Subcutaneous adipose tissue (tissue), 4 donors: ENCODE results near the gene UBTD2. TPM values are rescaled to one million over a fixed set of nuclear protein-coding genes. Genes with fewer than 3 reads are reported as not detected.

Source experiments
- CTCF ChIP-seq: fragments of 450-650 bp; IDR thresholded peaks from one replicate; pipeline ENCODE4 v1.5.1; 2016; ENCODE audit warnings: low read depth, mild to moderate bottlenecking, control low read depth, antibody characterized with exemption, moderate library complexity
- total RNA-seq, 4 donors: library from RNA; depleted of rRNA; stranded (reverse); fragments of >200 nt; gene quantifications; one replicate each; pipeline ENCODE4 v1.1.0, GENCODE V29; 2016

Gene UBTD2
- total RNA-seq, 4 donors from 2014 or later = 13.8 to 26.9 (median 21.8) TPM

GRCh38 chr5:172188033-172188892 is 95.3 kb downstream of the UBTD2 start, which contains the start of gene STK10:
Gene STK10 (minus strand): TSS chr5:172188224. CDS start chr5:172188042, 182 bp downstream.
- TF ChIP-seq CTCF = no peak

- TF ChIP-seq CTCF = no peak
Observed at GRCh38 chr5:172187118-172188032, 96.2 kb downstream of the UBTD2 start.

GRCh38 chr5:172186114-172186695 is 97.4 kb downstream of the UBTD2 start:
- no peak for TF ChIP-seq CTCF

- no peak for TF ChIP-seq CTCF
Observed at GRCh38 chr5:172185096-172185461, 98.5 kb downstream of the UBTD2 start.

- TF ChIP-seq CTCF = no peak
Observed at GRCh38 chr5:172183881-172184280, 99.7 kb downstream of the UBTD2 start.

GRCh38 chr5:172182291-172182690 is 101.3 kb downstream of the UBTD2 start:
- no peak for TF ChIP-seq CTCF
